Fibroblast of lung (primary cell): Measurements from ENCODE around the gene TAP2. TPM values are rescaled to one million over a fixed set of nuclear protein-coding genes. Genes with fewer than 3 reads are reported as not detected.

ENCODE experiments used
- DNase-seq, 2 donors: peaks; one replicate each; pipeline versions ENCODE4 v3.0.0 to v3.0.0-alpha.2; 2010; ENCODE audit warnings: low read depth in 2 of 2
- H2AFZ ChIP-seq: 2 replicates; pipeline ENCODE4 v1.5.1; 2012; ENCODE audit warnings: low read length, control low read depth, inconsistent platforms
- H3K27ac ChIP-seq: 2 replicates; pipeline ENCODE4 v1.5.1; 2011; ENCODE audit warnings: low read length, control low read depth; ENCODE audit not compliant: insufficient read depth
- H3K27me3 ChIP-seq: 2 replicates; pipeline ENCODE4 v1.5.1; 2011; ENCODE audit warnings: mild to moderate bottlenecking, low read length; ENCODE audit not compliant: control insufficient read depth, insufficient read depth
- H3K36me3 ChIP-seq: 2 replicates; pipeline ENCODE4 v1.5.1; 2011; ENCODE audit warnings: low read length; ENCODE audit not compliant: control insufficient read depth, insufficient read depth
- H3K4me1 ChIP-seq: 2 replicates; pipeline ENCODE4 v1.5.1; 2011; ENCODE audit warnings: low read length; ENCODE audit not compliant: control insufficient read depth, insufficient read depth; ENCODE audit errors: extremely low read depth
- H3K4me2 ChIP-seq: 2 replicates; pipeline ENCODE4 v1.5.1; 2011; ENCODE audit warnings: low read length, control low read depth; ENCODE audit not compliant: insufficient read depth; ENCODE audit errors: extremely low read depth
- H3K4me3 ChIP-seq, 4 experiments: fragments of 200-600 bp in 1 of 4; sonication (generic) in 1 of 4; replicated peaks in 1 of 4; 2 replicates each; pipeline ENCODE4 v1.5.1; 2011 to 2016; ENCODE audit warnings: low read length in 4 of 4, low read depth in 3 of 4, mild to moderate bottlenecking in 3 of 4, control low read depth in 2 of 4, inconsistent platforms in 1 of 4, mixed read lengths in 1 of 4; ENCODE audit not compliant: insufficient read depth in 1 of 4; ENCODE audit errors: control extremely low read depth in 1 of 4
- H3K79me2 ChIP-seq: 2 replicates; pipeline ENCODE4 v1.5.1; 2012; ENCODE audit warnings: mild to moderate bottlenecking, low read length, inconsistent platforms; ENCODE audit not compliant: control insufficient read depth, insufficient read depth
- H3K9ac ChIP-seq: 2 replicates; pipeline ENCODE4 v1.5.1; 2011; ENCODE audit warnings: mild to moderate bottlenecking, low read length, control low read depth; ENCODE audit not compliant: insufficient read depth
- H3K9me3 ChIP-seq: 2 replicates; pipeline ENCODE4 v1.5.1; 2012; ENCODE audit warnings: low read depth, low read length; ENCODE audit not compliant: control insufficient read depth, insufficient read depth
- H4K20me1 ChIP-seq: 2 replicates; pipeline ENCODE4 v1.5.1; 2011; ENCODE audit warnings: low read length; ENCODE audit not compliant: control insufficient read depth, insufficient read depth; ENCODE audit errors: extremely low read depth
- CTCF ChIP-seq, 2 donors: IDR thresholded peaks in 1 of 2; conservative IDR thresholded peaks in 1 of 2; 1 replicate in 1 of 2; 2 replicates in 1 of 2; pipeline ENCODE4 v1.5.1; 2011 to 2012; ENCODE audit warnings: low read length in 2 of 2, control low read depth in 1 of 2, inconsistent platforms in 1 of 2, low read depth in 1 of 2, mild to moderate bottlenecking in 1 of 2
- EZH2 ChIP-seq: IDR thresholded peaks from 2 replicates; pipeline ENCODE4 v1.5.1; 2012; ENCODE audit warnings: low read length, control low read depth, mild to moderate bottlenecking; ENCODE audit errors: missing control alignments
- polyA minus RNA-seq: library from RNA; depleted of rRNA, polyadenylated mRNA; stranded (reverse); fragments of >200 nt; gene quantifications from 2 replicates; pipeline ENCODE4 v1.2.3, GENCODE V29; 2011; ENCODE audit warnings: low replicate concordance
- polyA plus RNA-seq, 2 donors: library from polyadenylated mRNA; depleted of rRNA in 1 of 2; stranded (reverse) in 1 of 2; unstranded in 1 of 2; fragments of >200 nt; gene quantifications; 2 replicates each; pipeline ENCODE4 v1.2.1, GENCODE V29; 2011 to 2012; ENCODE audit warnings: missing spikeins in 1 of 2
- total RNA-seq: library from RNA; depleted of rRNA; stranded (reverse); fragments of >200 nt; gene quantifications from 2 replicates; pipeline ENCODE4 v1.2.1, GENCODE V29; 2014

TAP2 gene
- total RNA-seq (14.1 and 27.7 TPM in 2 replicates), polyA plus RNA-seq (18.6 and 20.7 TPM in 2 replicates), polyA minus RNA-seq (39.1 and 91.6 TPM in 2 replicates)
- polyA plus RNA-seq (2012), result 30.1 and 35.5 TPM in 2 replicates

DNA sequence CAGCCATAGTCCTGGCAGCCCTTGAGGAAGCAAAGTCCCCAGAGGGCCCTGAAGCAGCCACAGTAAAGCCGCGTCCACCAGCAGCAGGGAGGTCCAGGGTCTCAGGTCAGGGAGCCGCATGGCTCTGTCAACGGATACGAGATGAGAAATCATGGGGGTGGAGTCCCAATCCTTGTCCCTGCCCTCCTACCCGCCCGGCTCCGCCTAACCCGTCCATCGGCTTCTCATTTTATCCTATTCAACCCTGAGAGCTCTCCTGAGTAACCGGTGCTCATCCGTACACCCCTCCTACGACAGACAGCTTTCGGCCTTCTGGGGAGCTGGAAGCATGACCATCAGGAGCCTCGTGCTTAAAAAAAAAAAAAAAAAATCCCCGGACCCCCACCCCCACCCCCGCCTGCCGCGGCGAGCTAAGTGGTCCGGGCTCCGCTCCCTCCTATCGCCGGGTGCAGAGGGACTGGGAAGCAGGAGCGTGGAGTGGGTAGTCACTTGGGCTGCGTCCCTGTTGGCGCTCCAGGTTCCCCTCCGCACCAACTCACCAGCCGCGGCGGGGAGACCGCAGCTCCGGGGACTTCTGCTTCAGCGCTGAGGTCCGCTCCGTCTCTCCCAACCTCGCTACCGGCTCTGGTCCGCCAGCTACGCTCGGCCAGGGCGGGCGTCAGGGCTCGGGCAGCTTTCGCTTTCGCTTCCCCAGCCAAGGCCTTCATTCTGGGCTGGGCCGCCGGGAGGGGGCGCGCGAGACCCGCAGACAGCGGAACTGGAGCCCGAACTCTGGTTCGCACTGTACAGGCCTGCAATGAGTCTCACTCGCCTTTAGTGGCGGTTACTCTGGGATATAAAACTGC lies at the start of gene TAP2:
TSS of gene TAP2 (minus strand) at position 626 of the 845 bp plus-strand sequence. CDS start at position 120, 506 bp downstream.
- Histone ChIP-seq H3K27ac (peak within 1 kb of the TSS; percentile 90), H2AFZ (peak within 1 kb of the TSS; percentile 88), H3K4me2 (peak within 1 kb of the TSS; percentile 98), H3K9ac (peak within 1 kb of the TSS; percentile 91), H3K4me3 (peak within 1 kb of the TSS; percentile 78 to 88 (median 78)), H3K36me3 (peaks cover 10% of the 10 kb centered on the region), H3K27me3 (no peaks in the 10 kb centered on the region), H3K4me1 (no peaks in the 10 kb centered on the region), H3K79me2 (peaks cover 3% of the 10 kb centered on the region), H4K20me1 (no peaks in the 10 kb centered on the region), H3K9me3 (no peaks in the 10 kb centered on the region)
- no peak for TF ChIP-seq EZH2
- TF ChIP-seq CTCF (conservative IDR thresholded peaks at IDR 0.05 in 1 of 2, IDR thresholded peaks at IDR 0.05 in 1 of 2; ENCODE audit: low read depth in 1 of 2, low read length in 2 of 2), result peak; percentile 88 to 94
- peak; percentile 85 to 92 for DNase-seq

GRCh38 chr6:32887616-32888015 lies 49.1 kb upstream of the TAP2 start:
- H3K27ac ChIP-seq, result no peak overlapping the region
- H3K36me3 ChIP-seq, result no peaks in the 10 kb centered on the region
- TF ChIP-seq EZH2 (no peak), CTCF (conservative IDR thresholded peaks at IDR 0.05 in 1 of 2, IDR thresholded peaks at IDR 0.05 in 1 of 2; ENCODE audit: low read depth in 1 of 2, low read length in 2 of 2) (no peak)
- H3K4me1 ChIP-seq, result peaks cover 15% of the 10 kb centered on the region
- H3K9me3 ChIP-seq, result no peaks in the 10 kb centered on the region
- no peak overlapping the region for H3K4me3 ChIP-seq
- no peak for DNase-seq
- no peaks in the 10 kb centered on the region for H4K20me1 ChIP-seq
- no peaks in the 10 kb centered on the region for H3K79me2 ChIP-seq
- H3K9ac ChIP-seq, result no peak overlapping the region
- no peak overlapping the region for H3K4me2 ChIP-seq
- no peak overlapping the region for H2AFZ ChIP-seq
- H3K27me3 ChIP-seq, result no peaks in the 10 kb centered on the region

DNA sequence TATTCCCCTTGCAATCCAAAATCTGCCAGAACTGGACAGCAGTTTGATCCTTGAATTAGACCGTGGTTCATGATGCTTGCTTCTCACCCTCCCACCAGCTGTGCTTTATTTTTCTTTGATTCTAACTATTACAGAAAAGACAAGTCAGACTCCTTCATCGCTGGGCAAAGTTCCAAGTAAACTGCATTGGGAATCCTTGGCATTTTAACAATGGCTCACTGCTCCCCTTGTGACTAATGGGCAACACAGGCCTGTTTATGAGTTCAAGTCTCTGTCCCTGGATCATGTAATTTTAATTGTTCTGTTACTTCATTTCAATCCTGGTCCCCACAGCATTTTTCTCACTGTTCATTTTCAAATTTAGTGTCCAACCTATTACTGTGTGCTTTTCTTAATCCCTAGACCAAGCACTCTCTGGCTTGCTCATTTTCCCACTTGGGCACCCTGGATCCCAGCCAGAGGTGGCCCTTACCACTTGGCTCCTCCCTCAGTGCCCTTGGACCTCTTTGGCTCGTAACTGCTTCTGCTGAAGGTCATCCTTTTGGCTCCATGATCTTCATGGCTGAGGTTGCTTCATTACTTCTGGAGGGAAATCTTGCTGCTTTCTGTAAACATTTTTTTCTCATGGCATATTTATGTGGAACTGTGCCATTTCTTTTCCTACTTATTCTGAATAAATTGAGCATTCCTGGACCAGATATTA lies 48.3 kb upstream of the TAP2 start:
- no peak overlapping the region for H3K4me3 ChIP-seq
- H3K4me2 ChIP-seq, result no peak overlapping the region
- H2AFZ ChIP-seq, result no peak overlapping the region
- TF ChIP-seq CTCF (conservative IDR thresholded peaks at IDR 0.05 in 1 of 2, IDR thresholded peaks at IDR 0.05 in 1 of 2; ENCODE audit: low read depth in 1 of 2, low read length in 2 of 2), result no peak
- no peak for TF ChIP-seq EZH2
- H4K20me1 ChIP-seq, result no peaks in the 10 kb centered on the region
- H3K27me3 ChIP-seq, result no peaks in the 10 kb centered on the region
- no peaks in the 10 kb centered on the region for H3K36me3 ChIP-seq
- DNase-seq, result peak; percentile 65 to 68
- H3K79me2 ChIP-seq, result no peaks in the 10 kb centered on the region
- no peak overlapping the region for H3K9ac ChIP-seq
- H3K27ac ChIP-seq, result no peak overlapping the region
- H3K9me3 ChIP-seq, result no peaks in the 10 kb centered on the region
- peaks cover 15% of the 10 kb centered on the region for H3K4me1 ChIP-seq
